Ramos (cell line): Measurements from ENCODE around the gene DISC1.
"Not testable (repeated sequence)": the region's sequence is repeated elsewhere in the genome, so short reads cannot be mapped to it uniquely, and the experiment has no call there.

Experiments used
- in situ Hi-C: fragments of 300-500 bp; cut with MboI; formaldehyde crosslinking; loops from one replicate; pipeline ENCODE4 v1.14.3; 2022; ENCODE audit warnings: low sequenced_read_pairs; ENCODE audit not compliant: unreplicated experiment

Gene DISC1

GRCh38 chr1:231867607-231868006 is 241.0 kb downstream of the DISC1 start:
- in situ Hi-C loops, result no loop called here

GRCh38 chr1:231869364-231869763 is 242.8 kb downstream of the DISC1 start:
- in situ Hi-C loops, result no loop called here

- in situ Hi-C loops, result no loop called here
These were observed 244.9 kb downstream of the DISC1 start for GRCh38 chr1:231871471-231871870.

GRCh38 chr1:231871878-231872277 is 245.3 kb downstream of the DISC1 start:
- in situ Hi-C loops, result no loop called here

GRCh38 chr1:231872461-231872910 is 245.9 kb downstream of the DISC1 start:
- in situ Hi-C loops, result no loop called here

- in situ Hi-C loops, result no loop called here
These were observed 252.1 kb downstream of the DISC1 start for GRCh38 chr1:231878737-231879136.

GRCh38 chr1:231879296-231879695 is 252.7 kb downstream of the DISC1 start:
- in situ Hi-C loops, result no loop called here

- in situ Hi-C loops, result no loop called here
These were observed 255.7 kb downstream of the DISC1 start for GRCh38 chr1:231882333-231882732.

GRCh38 chr1:231882790-231883189 is 256.2 kb downstream of the DISC1 start:
- in situ Hi-C loops, result no loop called here

GRCh38 chr1:231883382-231883781 is 256.8 kb downstream of the DISC1 start:
- in situ Hi-C loops, result no loop called here

- in situ Hi-C loops, result no loop called here
These were observed 258.7 kb downstream of the DISC1 start for GRCh38 chr1:231885209-231885854.

GRCh38 chr1:231887166-231887565 is 260.6 kb downstream of the DISC1 start:
- in situ Hi-C loops, result no loop called here

GRCh38 chr1:231887866-231888265 is 261.3 kb downstream of the DISC1 start:
- in situ Hi-C loops, result no loop called here

- in situ Hi-C loops, result no loop called here
These were observed 264.2 kb downstream of the DISC1 start for GRCh38 chr1:231890791-231891190.

GRCh38 chr1:231893400-231894102 is 267.0 kb downstream of the DISC1 start:
- in situ Hi-C loops, result no loop called here

GRCh38 chr1:231896806-231897205 is 270.2 kb downstream of the DISC1 start:
- in situ Hi-C loops, result no loop called here

- in situ Hi-C loops, result no loop called here
These were observed 272.5 kb downstream of the DISC1 start for GRCh38 chr1:231899046-231899445.

- in situ Hi-C loops, result no loop called here
These were observed 273.3 kb downstream of the DISC1 start for GRCh38 chr1:231899713-231900435.

- in situ Hi-C loops, result no loop called here
These were observed 277.0 kb downstream of the DISC1 start for GRCh38 chr1:231903586-231904081.

- in situ Hi-C loops, result not testable (repeated sequence)
These were observed 280.7 kb downstream of the DISC1 start for GRCh38 chr1:231907310-231907709.

GRCh38 chr1:231913493-231913892 is 286.9 kb downstream of the DISC1 start:
- in situ Hi-C loops, result no loop called here
